ENCODE measurements around the gene PTPRG.

The PTPRG gene

GRCh38 chr3:61563313-61564271 is 2.2 kb downstream of the PTPRG start:
- no peak for DNase-seq

- no peak for DNase-seq
Observed at GRCh38 chr3:61564395-61565059, 3.2 kb downstream of the PTPRG start.

- no peak for DNase-seq
Observed at GRCh38 chr3:61565569-61565968, 4.2 kb downstream of the PTPRG start.

- no peak for DNase-seq
Observed at GRCh38 chr3:61568127-61568526, 6.8 kb downstream of the PTPRG start.

- no peak for DNase-seq
Observed at GRCh38 chr3:61569856-61570580, 8.6 kb downstream of the PTPRG start.

GRCh38 chr3:61570813-61571212 is 9.4 kb downstream of the PTPRG start:
- no peak for DNase-seq

- no peak for DNase-seq
Observed at GRCh38 chr3:61571516-61572336, 10.4 kb downstream of the PTPRG start.

GRCh38 chr3:61572879-61573278 is 11.5 kb downstream of the PTPRG start:
- no peak for DNase-seq

- DNase-seq: no peak
Observed at GRCh38 chr3:61573441-61573840, 12.1 kb downstream of the PTPRG start.

- no peak for DNase-seq
Observed at GRCh38 chr3:61574854-61575253, 13.5 kb downstream of the PTPRG start.

GRCh38 chr3:61575893-61576292 is 14.5 kb downstream of the PTPRG start:
- DNase-seq: no peak

- no peak for DNase-seq
Observed at GRCh38 chr3:61577760-61578159, 16.4 kb downstream of the PTPRG start.

GRCh38 chr3:61578667-61579367 is 17.4 kb downstream of the PTPRG start:
- no peak for DNase-seq

- DNase-seq: no peak
Observed at GRCh38 chr3:61579685-61580084, 18.3 kb downstream of the PTPRG start.

GRCh38 chr3:61580982-61581643 is 19.7 kb downstream of the PTPRG start:
- no peak for DNase-seq

- DNase-seq: no peak
Observed at GRCh38 chr3:61582287-61582686, 20.9 kb downstream of the PTPRG start.

GRCh38 chr3:61582846-61583245 is 21.5 kb downstream of the PTPRG start:
- DNase-seq: no peak

- DNase-seq: no peak
Observed at GRCh38 chr3:61583890-61584875, 22.8 kb downstream of the PTPRG start.

- DNase-seq: no peak
Observed at GRCh38 chr3:61589856-61590255, 28.5 kb downstream of the PTPRG start.

- no peak for DNase-seq
Observed at GRCh38 chr3:61591300-61591699, 29.9 kb downstream of the PTPRG start.

Data from NCI-H1436 (cell line).